Measurements from ENCODE around the gene JAKMIP1. TPM values are rescaled to one million over a fixed set of nuclear protein-coding genes. Genes with fewer than 3 reads are reported as not detected.

Gene JAKMIP1
- total and polyA plus RNA-seq, 12 donors, result 0.14 to 5.3 (median 2.9) TPM; not detected in 2

- Histone ChIP-seq H3K4me3 (no peak overlapping the region), H3K9me3 (replicated peaks in 1 of 3) (peaks cover 0 to 3% (median 0%) of the 10 kb centered on the region in 3 donors), H3K36me3 (replicated peaks in 1 of 2) (no peaks in the 10 kb centered on the region), H3K4me1 (replicated peaks in 1 of 2) (no peaks in the 10 kb centered on the region), H3K27me3 (no peaks in the 10 kb centered on the region), H3K27ac (no peak overlapping the region)
- TF ChIP-seq POLR2A (IDR thresholded peaks at IDR 0.05), result no peak
- 88 to 94% (median 92%) methylated on average over 10 of the region's 10 CpGs for WGBS, 4 donors
- no peak for DNase-seq
- intact Hi-C loops (cut with DNase I), result no loop called here
Observed at GRCh38 chr4:6063684-6064083, 136.7 kb downstream of the JAKMIP1 start.

- no peak for TF ChIP-seq CTCF (IDR thresholded peaks at IDR 0.05)
- no peak for TF ChIP-seq POLR2A (IDR thresholded peaks at IDR 0.05)
- DNase-seq, result no peak
- H3K4me1 ChIP-seq (replicated peaks in 1 of 2), result no peaks in the 10 kb centered on the region
- peaks cover 0 to 13% (median 0%) of the 10 kb centered on the region in 3 donors for H3K9me3 ChIP-seq (replicated peaks in 1 of 3)
- 76 to 87% (median 83%) methylated on average over 9 to 12 of the region's 12 CpGs for WGBS, 4 donors
- no peak overlapping the region for H3K4me3 ChIP-seq
- no peak overlapping the region for H3K27ac ChIP-seq
- intact Hi-C loops (cut with DNase I), result no loop called here
- no peaks in the 10 kb centered on the region for H3K27me3 ChIP-seq
- no peaks in the 10 kb centered on the region for H3K36me3 ChIP-seq (replicated peaks in 1 of 2)
Observed at GRCh38 chr4:6062133-6062532, 138.2 kb downstream of the JAKMIP1 start.

- no peak overlapping the region for H3K4me3 ChIP-seq
- H3K4me1 ChIP-seq (replicated peaks in 1 of 2), result no peaks in the 10 kb centered on the region
- no peak overlapping the region for H3K27ac ChIP-seq
- DNase-seq, result no peak
- intact Hi-C loops (cut with DNase I), result no loop called here
- TF ChIP-seq POLR2A (IDR thresholded peaks at IDR 0.05) (no peak), CTCF (IDR thresholded peaks at IDR 0.05) (no peak)
- H3K36me3 ChIP-seq (replicated peaks in 1 of 2), result no peaks in the 10 kb centered on the region
- peaks cover 0 to 13% (median 0%) of the 10 kb centered on the region in 3 donors for H3K9me3 ChIP-seq (replicated peaks in 1 of 3)
- no peaks in the 10 kb centered on the region for H3K27me3 ChIP-seq
- WGBS, 4 donors, result 90 to 93% (median 91%) methylated on average over 5 to 7 of the region's 7 CpGs
Observed at GRCh38 chr4:6059375-6059805, 141.0 kb downstream of the JAKMIP1 start.

- intact Hi-C loops (cut with DNase I), result no loop called here
- 88 to 95% (median 93%) methylated on average over 7 to 12 of the region's 12 CpGs for WGBS, 4 donors
- H3K4me3 ChIP-seq, result no peak overlapping the region
- no peaks in the 10 kb centered on the region for H3K4me1 ChIP-seq (replicated peaks in 1 of 2)
- H3K27me3 ChIP-seq, result no peaks in the 10 kb centered on the region
- TF ChIP-seq CTCF (IDR thresholded peaks at IDR 0.05) (no peak), POLR2A (IDR thresholded peaks at IDR 0.05) (no peak)
- DNase-seq, result no peak
- peaks cover 0 to 13% (median 0%) of the 10 kb centered on the region in 3 donors for H3K9me3 ChIP-seq (replicated peaks in 1 of 3)
- no peaks in the 10 kb centered on the region for H3K36me3 ChIP-seq (replicated peaks in 1 of 2)
- no peak overlapping the region for H3K27ac ChIP-seq
Observed at GRCh38 chr4:6058531-6059374, 141.6 kb downstream of the JAKMIP1 start.
